HepG2 (cell line): Measurements from ENCODE around the gene CLUH. TPM values are rescaled to one million over a fixed set of nuclear protein-coding genes. Genes with fewer than 3 reads are reported as not detected.

Experiments
- CBFB ChIP-seq: sonication (generic); formaldehyde crosslinking; IDR thresholded peaks from 2 replicates; pipeline ENCODE4 v1.4.0; 2020; ENCODE audit warnings: missing genetic modification reagents
- DPF2 ChIP-seq: sonication (generic); formaldehyde crosslinking; IDR thresholded peaks from 2 replicates; pipeline ENCODE4 v1.4.0; 2020; ENCODE audit warnings: mild to moderate bottlenecking, low read depth, missing genetic modification reagents, borderline replicate concordance
- EHMT2 ChIP-seq: fragments of 200-600 bp; sonication (generic); IDR thresholded peaks from 2 replicates; pipeline ENCODE4 v1.7.0; 2017; ENCODE audit warnings: antibody characterized with exemption, low read depth, low read length, borderline replicate concordance
- JUNB ChIP-seq: sonication (generic); formaldehyde crosslinking; IDR thresholded peaks from 2 replicates; pipeline ENCODE4 v1.8.0; 2022; ENCODE audit warnings: missing genetic modification reagents, mild to moderate bottlenecking, borderline replicate concordance
- KLF6 ChIP-seq: IDR thresholded peaks from 2 replicates; pipeline ENCODE4 v1.8.0; 2016; ENCODE audit warnings: missing biosample characterization, missing genetic modification reagents
- RBFOX2 ChIP-seq: fragments of 200-400 bp; formaldehyde crosslinking; IDR thresholded peaks from 2 replicates; pipeline ENCODE4 v1.6.1; 2017; ENCODE audit warnings: low read depth, mild to moderate bottlenecking, low read length
- SOX13 ChIP-seq, 3 experiments: fragments of 450-650 bp in 1 of 3; sonication (generic) in 1 of 3; formaldehyde crosslinking in 1 of 3; IDR thresholded peaks in 2 of 3; conservative IDR thresholded peaks in 1 of 3; 2 replicates each; pipeline versions ENCODE4 v1.5.0 to v1.6.1; 2016 to 2020; ENCODE audit warnings: antibody characterized with exemption in 1 of 3, mild to moderate bottlenecking in 1 of 3, missing compliant biosample characterization in 1 of 3, missing genetic modification reagents in 1 of 3, moderate library complexity in 1 of 3
- TBX3 ChIP-seq: fragments of 450-650 bp; IDR thresholded peaks from 2 replicates; pipeline ENCODE4 v1.6.1; 2017; ENCODE audit warnings: antibody characterized with exemption, mild to moderate bottlenecking, inconsistent platforms, borderline replicate concordance
- ZNF124 ChIP-seq: sonication (generic); formaldehyde crosslinking; IDR thresholded peaks from 2 replicates; pipeline ENCODE4 v1.4.0; 2020; ENCODE audit warnings: missing genetic modification reagents
- ZNF282 ChIP-seq: fragments of 450-650 bp; IDR thresholded peaks from 2 replicates; pipeline ENCODE4 v1.6.1; 2018; ENCODE audit not compliant: partially characterized antibody
- ZSCAN29 ChIP-seq: sonication (generic); formaldehyde crosslinking; conservative IDR thresholded peaks from 2 replicates; pipeline ENCODE4 v1.4.0; 2020; ENCODE audit warnings: mild to moderate bottlenecking, missing genetic modification reagents
- polyA plus RNA-seq, 8 experiments: library from polyadenylated mRNA; depleted of rRNA in 3 of 8; stranded (reverse) in 7 of 8; unstranded in 1 of 8; fragments of >200 nt; fragmentation: Illumina TruSeq in 4 of 8; extraction: Trizol in 4 of 8; gene quantifications; 2 replicates each; pipeline versions ENCODE4 v1.2.1 to v1.2.3, GENCODE V29; 2011 to 2016; ENCODE audit warnings: low read depth in 4 of 8, missing spikeins in 1 of 8, mixed read lengths in 1 of 8; ENCODE audit not compliant: insufficient read depth in 1 of 8
- total RNA-seq, 5 experiments: library from RNA; depleted of rRNA; stranded (reverse); fragments of >200 nt; fragmentation: Illumina TruSeq; extraction: Trizol; gene quantifications; 2 replicates each; pipeline ENCODE4 v1.2.3, GENCODE V29; 2016; ENCODE audit warnings: low read depth in 1 of 5
- TF ChIP-seq, protein P1 (sequence below): fragments of 450-650 bp; IDR thresholded peaks from 2 replicates; pipeline ENCODE4 v1.6.1; 2017; ENCODE audit warnings: mild to moderate bottlenecking
- TF ChIP-seq, protein P2 (sequence below): sonication (generic); formaldehyde crosslinking; IDR thresholded peaks from 2 replicates; pipeline ENCODE4 v1.8.0; 2022; ENCODE audit warnings: mild to moderate bottlenecking, missing genetic modification reagents; ENCODE audit not compliant: insufficient replicate concordance
- TF ChIP-seq, protein P3 (sequence below): sonication (generic); formaldehyde crosslinking; IDR thresholded peaks from 2 replicates; pipeline ENCODE4 v1.5.0; 2020; ENCODE audit warnings: mild to moderate bottlenecking, missing genetic modification reagents
- TF ChIP-seq, protein P4 (sequence below): sonication (generic); formaldehyde crosslinking; IDR thresholded peaks from 2 replicates; pipeline ENCODE4 v1.5.0; 2020; ENCODE audit warnings: mild to moderate bottlenecking, missing genetic modification reagents, borderline replicate concordance
- TF ChIP-seq, protein P5 (sequence below): sonication (generic); formaldehyde crosslinking; IDR thresholded peaks from 2 replicates; pipeline ENCODE4 v1.5.0; 2020; ENCODE audit warnings: missing genetic modification reagents
- TF ChIP-seq, protein P6 (sequence below): IDR thresholded peaks from 2 replicates; pipeline ENCODE4 v1.6.1; 2018; ENCODE audit warnings: missing genetic modification reagents, mild to moderate bottlenecking, missing compliant biosample characterization

CLUH gene
- total and polyA plus RNA-seq, 2 of the 13 experiments (the other 11 are each of a cell fraction or from before 2014, with no cell fraction given) = 30.9 to 60.5 TPM

DNA sequence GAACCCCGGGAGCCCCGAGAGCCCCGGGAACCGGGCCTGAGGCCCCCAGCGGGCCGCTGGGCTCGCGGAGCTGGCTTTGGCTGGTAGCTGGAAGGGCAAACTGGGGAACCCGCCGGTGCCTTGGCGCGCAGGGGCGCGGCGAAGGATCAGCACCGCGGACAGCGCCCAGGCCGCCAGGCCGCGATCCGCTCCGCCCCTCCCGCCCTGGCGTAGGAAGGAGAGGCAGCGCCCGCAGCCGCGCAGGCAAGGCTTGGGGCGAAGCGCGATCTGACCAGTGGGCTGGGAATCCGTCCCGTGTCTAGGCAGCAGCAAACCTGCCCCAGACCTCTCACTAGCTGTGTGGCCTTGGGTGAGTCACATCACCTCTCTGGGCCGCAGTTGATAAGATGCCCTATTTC lies 38.2 kb upstream of the CLUH start (continued):
- TF ChIP-seq, protein P1, sequence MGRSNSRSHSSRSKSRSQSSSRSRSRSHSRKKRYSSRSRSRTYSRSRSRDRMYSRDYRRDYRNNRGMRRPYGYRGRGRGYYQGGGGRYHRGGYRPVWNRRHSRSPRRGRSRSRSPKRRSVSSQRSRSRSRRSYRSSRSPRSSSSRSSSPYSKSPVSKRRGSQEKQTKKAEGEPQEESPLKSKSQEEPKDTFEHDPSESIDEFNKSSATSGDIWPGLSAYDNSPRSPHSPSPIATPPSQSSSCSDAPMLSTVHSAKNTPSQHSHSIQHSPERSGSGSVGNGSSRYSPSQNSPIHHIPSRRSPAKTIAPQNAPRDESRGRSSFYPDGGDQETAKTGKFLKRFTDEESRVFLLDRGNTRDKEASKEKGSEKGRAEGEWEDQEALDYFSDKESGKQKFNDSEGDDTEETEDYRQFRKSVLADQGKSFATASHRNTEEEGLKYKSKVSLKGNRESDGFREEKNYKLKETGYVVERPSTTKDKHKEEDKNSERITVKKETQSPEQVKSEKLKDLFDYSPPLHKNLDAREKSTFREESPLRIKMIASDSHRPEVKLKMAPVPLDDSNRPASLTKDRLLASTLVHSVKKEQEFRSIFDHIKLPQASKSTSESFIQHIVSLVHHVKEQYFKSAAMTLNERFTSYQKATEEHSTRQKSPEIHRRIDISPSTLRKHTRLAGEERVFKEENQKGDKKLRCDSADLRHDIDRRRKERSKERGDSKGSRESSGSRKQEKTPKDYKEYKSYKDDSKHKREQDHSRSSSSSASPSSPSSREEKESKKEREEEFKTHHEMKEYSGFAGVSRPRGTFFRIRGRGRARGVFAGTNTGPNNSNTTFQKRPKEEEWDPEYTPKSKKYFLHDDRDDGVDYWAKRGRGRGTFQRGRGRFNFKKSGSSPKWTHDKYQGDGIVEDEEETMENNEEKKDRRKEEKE = no peak
- no peak for TF ChIP-seq EHMT2
- TF ChIP-seq, protein P2, sequence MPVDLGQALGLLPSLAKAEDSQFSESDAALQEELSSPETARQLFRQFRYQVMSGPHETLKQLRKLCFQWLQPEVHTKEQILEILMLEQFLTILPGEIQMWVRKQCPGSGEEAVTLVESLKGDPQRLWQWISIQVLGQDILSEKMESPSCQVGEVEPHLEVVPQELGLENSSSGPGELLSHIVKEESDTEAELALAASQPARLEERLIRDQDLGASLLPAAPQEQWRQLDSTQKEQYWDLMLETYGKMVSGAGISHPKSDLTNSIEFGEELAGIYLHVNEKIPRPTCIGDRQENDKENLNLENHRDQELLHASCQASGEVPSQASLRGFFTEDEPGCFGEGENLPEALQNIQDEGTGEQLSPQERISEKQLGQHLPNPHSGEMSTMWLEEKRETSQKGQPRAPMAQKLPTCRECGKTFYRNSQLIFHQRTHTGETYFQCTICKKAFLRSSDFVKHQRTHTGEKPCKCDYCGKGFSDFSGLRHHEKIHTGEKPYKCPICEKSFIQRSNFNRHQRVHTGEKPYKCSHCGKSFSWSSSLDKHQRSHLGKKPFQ (CRISPR knock-in tag) = peak; percentile 63
- peak; percentile 65; the same call in 1 of the 2 replicates for TF ChIP-seq JUNB (CRISPR knock-in tag)
- peak; percentile 99 for TF ChIP-seq KLF6 (CRISPR knock-in tag)
- TF ChIP-seq DPF2 (CRISPR knock-in tag) = no peak
- TF ChIP-seq, protein P3, sequence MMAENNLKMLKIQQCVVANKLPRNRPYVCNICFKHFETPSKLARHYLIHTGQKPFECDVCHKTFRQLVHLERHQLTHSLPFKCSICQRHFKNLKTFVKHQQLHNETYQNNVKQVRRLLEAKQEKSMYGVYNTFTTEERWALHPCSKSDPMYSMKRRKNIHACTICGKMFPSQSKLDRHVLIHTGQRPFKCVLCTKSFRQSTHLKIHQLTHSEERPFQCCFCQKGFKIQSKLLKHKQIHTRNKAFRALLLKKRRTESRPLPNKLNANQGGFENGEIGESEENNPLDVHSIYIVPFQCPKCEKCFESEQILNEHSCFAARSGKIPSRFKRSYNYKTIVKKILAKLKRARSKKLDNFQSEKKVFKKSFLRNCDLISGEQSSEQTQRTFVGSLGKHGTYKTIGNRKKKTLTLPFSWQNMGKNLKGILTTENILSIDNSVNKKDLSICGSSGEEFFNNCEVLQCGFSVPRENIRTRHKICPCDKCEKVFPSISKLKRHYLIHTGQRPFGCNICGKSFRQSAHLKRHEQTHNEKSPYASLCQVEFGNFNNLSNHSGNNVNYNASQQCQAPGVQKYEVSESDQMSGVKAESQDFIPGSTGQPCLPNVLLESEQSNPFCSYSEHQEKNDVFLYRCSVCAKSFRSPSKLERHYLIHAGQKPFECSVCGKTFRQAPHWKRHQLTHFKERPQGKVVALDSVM = 0 out of 2 replicates have a peak, but pooled peaks have one; percentile 31
- TF ChIP-seq CBFB (CRISPR knock-in tag) = peak; percentile 84; the same call in 1 of the 2 replicates
- TF ChIP-seq, protein P4, sequence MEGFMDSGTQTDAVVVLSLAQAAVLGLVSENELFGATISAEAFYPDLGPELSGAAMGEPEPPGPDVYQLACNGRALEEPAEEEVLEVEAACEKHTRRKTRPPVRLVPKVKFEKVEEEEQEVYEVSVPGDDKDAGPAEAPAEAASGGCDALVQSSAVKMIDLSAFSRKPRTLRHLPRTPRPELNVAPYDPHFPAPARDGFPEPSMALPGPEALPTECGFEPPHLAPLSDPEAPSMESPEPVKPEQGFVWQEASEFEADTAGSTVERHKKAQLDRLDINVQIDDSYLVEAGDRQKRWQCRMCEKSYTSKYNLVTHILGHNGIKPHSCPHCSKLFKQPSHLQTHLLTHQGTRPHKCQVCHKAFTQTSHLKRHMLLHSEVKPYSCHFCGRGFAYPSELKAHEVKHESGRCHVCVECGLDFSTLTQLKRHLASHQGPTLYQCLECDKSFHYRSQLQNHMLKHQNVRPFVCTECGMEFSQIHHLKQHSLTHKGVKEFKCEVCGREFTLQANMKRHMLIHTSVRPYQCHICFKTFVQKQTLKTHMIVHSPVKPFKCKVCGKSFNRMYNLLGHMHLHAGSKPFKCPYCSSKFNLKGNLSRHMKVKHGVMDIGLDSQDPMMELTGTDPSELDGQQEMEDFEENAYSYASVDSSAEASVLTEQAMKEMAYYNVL (CRISPR knock-in tag) = peak; percentile 91
- peak; percentile 99 for TF ChIP-seq ZNF124
- TF ChIP-seq, protein P5, sequence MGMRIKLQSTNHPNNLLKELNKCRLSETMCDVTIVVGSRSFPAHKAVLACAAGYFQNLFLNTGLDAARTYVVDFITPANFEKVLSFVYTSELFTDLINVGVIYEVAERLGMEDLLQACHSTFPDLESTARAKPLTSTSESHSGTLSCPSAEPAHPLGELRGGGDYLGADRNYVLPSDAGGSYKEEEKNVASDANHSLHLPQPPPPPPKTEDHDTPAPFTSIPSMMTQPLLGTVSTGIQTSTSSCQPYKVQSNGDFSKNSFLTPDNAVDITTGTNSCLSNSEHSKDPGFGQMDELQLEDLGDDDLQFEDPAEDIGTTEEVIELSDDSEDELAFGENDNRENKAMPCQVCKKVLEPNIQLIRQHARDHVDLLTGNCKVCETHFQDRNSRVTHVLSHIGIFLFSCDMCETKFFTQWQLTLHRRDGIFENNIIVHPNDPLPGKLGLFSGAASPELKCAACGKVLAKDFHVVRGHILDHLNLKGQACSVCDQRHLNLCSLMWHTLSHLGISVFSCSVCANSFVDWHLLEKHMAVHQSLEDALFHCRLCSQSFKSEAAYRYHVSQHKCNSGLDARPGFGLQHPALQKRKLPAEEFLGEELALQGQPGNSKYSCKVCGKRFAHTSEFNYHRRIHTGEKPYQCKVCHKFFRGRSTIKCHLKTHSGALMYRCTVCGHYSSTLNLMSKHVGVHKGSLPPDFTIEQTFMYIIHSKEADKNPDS (CRISPR knock-in tag) = peak; percentile 80
- TF ChIP-seq, protein P6, sequence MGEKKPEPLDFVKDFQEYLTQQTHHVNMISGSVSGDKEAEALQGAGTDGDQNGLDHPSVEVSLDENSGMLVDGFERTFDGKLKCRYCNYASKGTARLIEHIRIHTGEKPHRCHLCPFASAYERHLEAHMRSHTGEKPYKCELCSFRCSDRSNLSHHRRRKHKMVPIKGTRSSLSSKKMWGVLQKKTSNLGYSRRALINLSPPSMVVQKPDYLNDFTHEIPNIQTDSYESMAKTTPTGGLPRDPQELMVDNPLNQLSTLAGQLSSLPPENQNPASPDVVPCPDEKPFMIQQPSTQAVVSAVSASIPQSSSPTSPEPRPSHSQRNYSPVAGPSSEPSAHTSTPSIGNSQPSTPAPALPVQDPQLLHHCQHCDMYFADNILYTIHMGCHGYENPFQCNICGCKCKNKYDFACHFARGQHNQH (CRISPR knock-in tag) = peak; percentile 90
- no peak for TF ChIP-seq ZNF282
- no peak for TF ChIP-seq ZSCAN29 (CRISPR knock-in tag)
- TF ChIP-seq RBFOX2 = no peak
- TF ChIP-seq SOX13 (IDR thresholded peaks at IDR 0.05) = no peak
- peak in 1 of 2 experiments; percentile 69; a peak in 1 of 4 replicates for TF ChIP-seq SOX13 (CRISPR knock-in tag; conservative IDR thresholded peaks at IDR 0.05 in 1 of 2, IDR thresholded peaks at IDR 0.05 in 1 of 2)
- no peak for TF ChIP-seq TBX3
